HG03520 (cell line): ENCODE results near the gene GALNT17.

ENCODE experiments used
- ATAC-seq: cut with Tn5 transposase; IDR thresholded peaks from one replicate; pipeline ENCODE4 v1.9.1; 2021; ENCODE audit warnings: mild to moderate bottlenecking, moderate library complexity; ENCODE audit not compliant: unreplicated experiment

GALNT17 gene

GRCh38 chr7:71278257-71278656 lies 146.3 kb downstream of the GALNT17 start:
- ATAC-seq = no peak

GRCh38 chr7:71281261-71281660 lies 149.3 kb downstream of the GALNT17 start:
- ATAC-seq = no peak

- ATAC-seq = no peak
Measured at GRCh38 chr7:71283802-71284201, 151.9 kb downstream of the GALNT17 start.

DNA sequence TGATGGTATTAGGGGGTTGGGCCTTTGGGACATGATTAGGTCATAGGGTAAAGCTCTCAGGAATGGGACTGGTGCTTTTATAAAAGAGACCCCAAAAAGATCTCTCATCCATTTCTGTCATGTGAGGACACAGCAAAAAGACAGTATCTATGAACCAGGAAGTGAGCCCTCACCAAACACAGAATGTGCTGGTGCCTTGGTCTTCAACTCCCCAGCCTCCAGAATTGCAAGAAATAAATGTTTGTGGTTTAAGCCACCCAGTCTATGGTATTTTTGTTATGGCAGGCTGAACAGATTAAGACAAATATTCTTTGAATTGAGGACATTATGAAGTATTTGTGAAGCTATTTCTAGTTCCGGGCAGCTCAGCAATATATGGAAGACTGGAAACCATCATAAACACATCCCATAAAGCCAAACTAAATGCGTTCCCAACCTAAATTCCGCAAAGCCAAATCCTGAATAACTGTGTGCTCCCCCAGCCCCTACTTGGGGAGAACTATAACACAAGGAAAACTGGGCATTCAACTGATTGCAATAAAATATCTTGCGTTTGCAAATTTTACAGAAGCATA lies 153.7 kb downstream of the GALNT17 start:
- ATAC-seq = no peak

- no peak for ATAC-seq
Measured at GRCh38 chr7:71286336-71286735, 154.4 kb downstream of the GALNT17 start.

DNA sequence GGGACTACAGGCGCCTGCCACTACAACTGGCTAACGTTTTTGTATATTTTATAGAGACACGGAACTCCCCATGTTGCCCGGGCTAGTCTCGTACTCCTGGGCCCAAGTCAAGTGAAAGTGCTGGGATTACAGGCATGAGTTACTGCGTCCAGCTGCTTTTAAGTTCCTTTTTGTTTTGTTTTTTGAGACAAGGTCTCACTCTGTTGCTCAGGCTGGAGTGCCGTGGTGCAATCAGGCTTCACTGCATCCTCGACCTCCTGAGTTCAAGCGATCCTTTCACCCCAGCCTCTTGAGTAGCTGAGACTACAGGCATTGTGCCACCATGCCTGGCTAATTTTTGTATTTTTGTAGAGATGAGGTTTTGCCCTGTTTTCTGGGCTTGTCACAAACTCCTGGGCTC lies 155.0 kb downstream of the GALNT17 start:
- ATAC-seq = no peak

- no peak for ATAC-seq
Measured at GRCh38 chr7:71290452-71290851, 158.5 kb downstream of the GALNT17 start.

GRCh38 chr7:71298378-71298777 lies 166.4 kb downstream of the GALNT17 start:
- no peak for ATAC-seq

DNA sequence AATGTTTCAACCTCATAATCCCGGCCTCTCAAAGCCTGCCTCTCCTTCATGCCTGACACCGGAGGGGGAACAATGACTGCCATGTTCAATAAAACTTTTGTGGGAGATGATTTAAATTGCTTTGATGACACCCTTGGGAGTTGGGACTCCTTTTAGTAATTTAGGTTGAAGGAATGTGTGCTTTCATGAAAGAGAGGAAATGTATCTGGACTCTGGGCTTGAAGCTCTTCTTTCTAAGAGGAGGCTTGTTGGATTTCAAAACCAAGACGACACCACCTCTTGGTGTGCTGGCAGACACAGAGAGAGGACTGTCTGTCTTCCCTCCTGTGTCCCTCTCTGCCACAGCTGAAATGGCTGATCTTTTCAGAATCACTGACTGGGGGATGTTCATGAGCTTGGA lies 168.1 kb downstream of the GALNT17 start:
- ATAC-seq = no peak

GRCh38 chr7:71300603-71301002 lies 168.7 kb downstream of the GALNT17 start:
- ATAC-seq = no peak

GRCh38 chr7:71301167-71301566 lies 169.2 kb downstream of the GALNT17 start:
- no peak for ATAC-seq

DNA sequence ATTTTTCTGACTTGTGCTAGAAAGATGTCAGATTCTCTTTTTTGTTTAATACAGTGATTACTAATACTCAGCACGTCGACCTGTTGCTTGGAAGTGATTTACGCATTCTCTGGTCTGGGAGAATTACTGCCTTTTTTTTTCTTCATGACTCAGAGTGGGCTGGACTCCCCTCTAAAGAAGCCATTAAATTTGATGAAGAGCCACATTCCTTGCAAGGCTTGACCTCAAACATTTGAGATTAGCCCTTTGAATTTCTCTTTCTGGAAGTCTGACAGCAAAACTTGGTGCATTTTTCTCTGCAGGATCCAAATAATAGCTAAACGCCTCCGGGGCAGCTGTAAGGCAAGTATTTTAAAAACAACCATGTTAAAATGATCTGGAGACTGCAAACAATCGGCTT lies 171.6 kb downstream of the GALNT17 start:
- no peak for ATAC-seq

GRCh38 chr7:71308096-71308495 lies 176.2 kb downstream of the GALNT17 start:
- no peak for ATAC-seq

DNA sequence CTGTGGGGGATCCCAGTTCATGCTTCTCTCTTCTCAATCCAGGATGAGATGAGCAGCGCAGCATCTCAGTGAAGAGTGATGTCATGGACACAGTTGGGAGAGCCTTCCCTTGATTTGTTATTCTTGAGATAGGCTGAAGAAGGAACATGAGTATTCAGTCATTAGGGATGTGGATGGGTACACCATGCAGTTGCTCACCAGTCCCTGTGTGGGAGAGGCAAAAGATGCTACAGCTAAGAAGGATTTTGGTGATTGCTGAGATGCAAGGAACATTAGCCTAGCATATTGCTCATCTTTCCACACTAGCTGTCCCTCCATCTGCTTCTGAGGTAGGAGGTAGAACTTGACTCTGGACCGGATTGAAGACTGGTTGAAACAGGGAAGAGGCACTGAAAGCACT lies 179.6 kb downstream of the GALNT17 start:
- ATAC-seq = no peak

GRCh38 chr7:71312755-71313490 lies 181.0 kb downstream of the GALNT17 start:
- ATAC-seq = no peak

DNA sequence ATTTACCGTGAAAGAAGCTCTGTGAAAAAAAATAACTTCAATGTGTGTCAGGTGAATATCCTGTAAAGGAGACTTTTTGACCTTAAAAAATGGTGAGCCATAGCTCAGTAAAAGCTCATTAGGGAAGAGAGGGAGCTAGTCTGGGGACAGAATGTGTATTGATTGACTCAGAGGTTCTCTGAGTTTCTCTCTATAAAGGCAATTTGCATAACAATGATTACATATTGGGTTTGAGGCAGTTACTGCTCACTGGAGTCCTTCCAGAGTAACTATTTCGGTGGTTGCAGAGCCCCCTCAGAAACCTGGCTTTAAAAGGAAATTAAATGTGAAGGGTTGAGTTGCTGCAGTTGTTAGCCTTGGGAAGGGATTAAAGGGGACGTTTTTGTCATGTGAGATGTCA lies 181.6 kb downstream of the GALNT17 start:
- no peak for ATAC-seq

DNA sequence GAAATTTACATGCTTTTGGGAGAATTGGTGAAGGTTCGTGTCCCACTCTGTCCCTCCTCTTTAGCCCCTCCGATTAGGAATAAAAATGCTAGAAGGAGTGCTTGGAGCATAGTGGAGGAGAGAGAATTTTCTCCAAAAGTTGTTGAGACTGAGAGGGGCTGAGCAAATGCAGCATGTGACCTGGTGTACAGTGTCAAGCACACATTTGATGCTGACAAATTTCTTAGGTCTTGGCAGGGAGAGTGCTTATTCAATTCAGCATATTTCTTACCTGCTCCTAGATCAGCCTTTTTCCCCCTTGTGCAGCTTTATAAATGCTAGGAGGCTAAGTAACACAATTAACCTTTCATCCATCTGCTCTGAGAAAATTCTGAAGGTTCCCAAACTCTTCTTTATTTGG lies 189.0 kb downstream of the GALNT17 start:
- no peak for ATAC-seq

- no peak for ATAC-seq
Measured at GRCh38 chr7:71322201-71322600, 190.3 kb downstream of the GALNT17 start.

- ATAC-seq = no peak
Measured at GRCh38 chr7:71323726-71324125, 191.8 kb downstream of the GALNT17 start.

- no peak for ATAC-seq
Measured at GRCh38 chr7:71325151-71325550, 193.2 kb downstream of the GALNT17 start.

- no peak for ATAC-seq
Measured at GRCh38 chr7:71326595-71326994, 194.7 kb downstream of the GALNT17 start.

DNA sequence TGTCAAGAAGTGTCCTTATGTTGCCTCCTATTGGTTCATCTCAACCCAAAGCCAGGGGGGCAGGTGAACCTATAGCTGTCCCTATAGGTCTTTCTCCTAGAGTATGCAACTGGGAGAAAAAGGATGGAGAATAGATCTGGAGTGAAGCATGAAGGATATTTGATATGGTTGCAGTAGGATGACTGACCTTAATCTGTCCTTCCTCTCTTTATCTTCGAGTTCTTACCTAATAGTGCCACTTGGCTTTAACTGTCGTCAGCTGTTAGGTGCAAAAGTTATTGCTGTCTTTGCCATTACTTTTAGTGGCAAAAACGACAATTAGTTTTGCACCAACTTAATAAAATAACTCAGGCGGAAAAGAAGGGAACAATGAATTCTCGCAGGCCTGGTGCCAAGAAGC lies 196.0 kb downstream of the GALNT17 start:
- no peak for ATAC-seq
